ENCODE results near the gene ABTB2. TPM values are rescaled to one million over a fixed set of nuclear protein-coding genes. Genes with fewer than 3 reads are reported as not detected.

Gene ABTB2
- total and polyA plus RNA-seq, 2 of the 8 experiments (the other 6 are each of a cell fraction or from before 2014, with no cell fraction given) = 7.7 to 10.2 TPM

GRCh38 chr11:34235591-34236071 is 122.2 kb downstream of the ABTB2 start:
- peak overlapping the region; percentile 30; the same call in 1 of the 2 replicates for H2BK12ac ChIP-seq (ENCODE audit: low read depth, low read length)
- no peak overlapping the region for H4K91ac ChIP-seq (replicated peaks; ENCODE audit: insufficient read length, low read length)
- H3K79me1 ChIP-seq (ENCODE audit: low read depth, low read length) = peaks cover 2% of the 10 kb centered on the region; the same call in 1 of the 2 replicates
- FAIRE-seq (no peak), DNase-seq (ENCODE audit: low read depth in 1 of 2, low spot score in 2 of 2) (no peak)
- no peaks in the 10 kb centered on the region for H3K79me2 ChIP-seq (ENCODE audit: control insufficient read depth in 1 of 2, insufficient read depth in 2 of 2, low read length in 2 of 2)
- H3K56ac ChIP-seq (replicated peaks; ENCODE audit: insufficient read length, low read depth, low read length) = no peak overlapping the region
- no peaks in the 10 kb centered on the region for H3K36me3 ChIP-seq (ENCODE audit: control insufficient read depth in 2 of 4, insufficient read depth in 4 of 4, low read length in 3 of 4)
- peak overlapping the region; percentile 39 for H2BK120ac ChIP-seq (replicated peaks; ENCODE audit: low read depth, low read length)
- no peak overlapping the region for H3K14ac ChIP-seq (ENCODE audit: insufficient read length)
- peak overlapping the region; percentile 73; the same call in 1 of the 2 replicates for H2BK15ac ChIP-seq (ENCODE audit: low read length)
- no peak overlapping the region for H3K23ac ChIP-seq (ENCODE audit: insufficient read length)
- WGBS, 2 experiments (ENCODE audit: extremely low coverage in 1 of 2, insufficient coverage in 1 of 2, insufficient read length in 1 of 2, insufficient replicate concordance in 2 of 2, low coverage in 1 of 2, low lambda C conversion rate in 2 of 2, missing lambda C conversion rate in 1 of 2) = 86% methylated on average over 7 of the region's 7 CpGs; no CpG with 5 or more reads in 1 of the 2 experiments
- POLR2A ChIA-PET (ENCODE audit: partially characterized antibody) = no interaction called here
- H2AFZ ChIP-seq (ENCODE audit: low read length) = no peak overlapping the region
- no peak overlapping the region for H3K27ac ChIP-seq (ENCODE audit: low read depth, low read length)
- no peaks in the 10 kb centered on the region for H3K9me3 ChIP-seq (ENCODE audit: insufficient read depth in 2 of 2, low read depth in 1 of 2, low read length in 1 of 2)
- CTCF ChIA-PET (ENCODE audit: partially characterized antibody) = interaction anchor here (0.9 to 3.7 kb wide), 8 partner anchors 10 to 120 kb away, joined by 3 to 17 read pairs (median 5); no protein-coding TSS in a partner anchor
- H2BK20ac ChIP-seq (ENCODE audit: low read length) = peak overlapping the region; percentile 36
- no peak overlapping the region for H3K4me3 ChIP-seq (ENCODE audit: extremely low read depth in 1 of 4, insufficient read depth in 2 of 4, low read depth in 3 of 4, low read length in 4 of 4)
- no peak for TF ChIP-seq ATF2 (IDR thresholded peaks at IDR 0.05; ENCODE audit: low read length)
- H2AK5ac ChIP-seq (ENCODE audit: low read depth, low read length) = no peak overlapping the region
- no peaks in the 10 kb centered on the region for H3K23me2 ChIP-seq (ENCODE audit: low read depth, low read length)
- no peak overlapping the region for H3K9ac ChIP-seq (replicated peaks in 1 of 4; ENCODE audit: extremely low read depth in 1 of 4, low read depth in 3 of 4, low read length in 3 of 4)
- H3K4me1 ChIP-seq (replicated peaks in 1 of 4; ENCODE audit: control insufficient read depth in 3 of 4, insufficient read depth in 4 of 4, low read length in 3 of 4) = peaks cover 3 to 27% (median 13%) of the 10 kb centered on the region in 4 experiments
- no peak overlapping the region for H4K5ac ChIP-seq (ENCODE audit: insufficient read length, low read depth, low read length)
- H2BK5ac ChIP-seq (ENCODE audit: low read depth, low read length) = peak overlapping the region; percentile 45; the same call in 1 of the 2 replicates
- no peak overlapping the region for H3K4me2 ChIP-seq (ENCODE audit: insufficient read depth in 1 of 2, low read depth in 2 of 2, low read length in 2 of 2)
- no peaks in the 10 kb centered on the region for H4K20me1 ChIP-seq (replicated peaks in 1 of 2; ENCODE audit: control insufficient read depth in 1 of 2, insufficient read depth in 2 of 2, low read length in 2 of 2)
- no peak overlapping the region; the same call in 1 of the 2 replicates for H4K8ac ChIP-seq (ENCODE audit: extremely low read depth, insufficient read depth, low read length)
- H3K18ac ChIP-seq (ENCODE audit: extremely low read depth, low read length) = peak overlapping the region; percentile 35; the same call in 1 of the 2 replicates
- no peaks in the 10 kb centered on the region for H3K27me3 ChIP-seq (replicated peaks in 1 of 4; ENCODE audit: control insufficient read depth in 3 of 4, extremely low read depth in 1 of 4, insufficient read depth in 3 of 4, low read length in 3 of 4)
- no peak overlapping the region for H3K4ac ChIP-seq (replicated peaks; ENCODE audit: insufficient read length, low read depth, low read length)
